ENCODE data around the gene TIE1.

The TIE1 gene

DNA sequence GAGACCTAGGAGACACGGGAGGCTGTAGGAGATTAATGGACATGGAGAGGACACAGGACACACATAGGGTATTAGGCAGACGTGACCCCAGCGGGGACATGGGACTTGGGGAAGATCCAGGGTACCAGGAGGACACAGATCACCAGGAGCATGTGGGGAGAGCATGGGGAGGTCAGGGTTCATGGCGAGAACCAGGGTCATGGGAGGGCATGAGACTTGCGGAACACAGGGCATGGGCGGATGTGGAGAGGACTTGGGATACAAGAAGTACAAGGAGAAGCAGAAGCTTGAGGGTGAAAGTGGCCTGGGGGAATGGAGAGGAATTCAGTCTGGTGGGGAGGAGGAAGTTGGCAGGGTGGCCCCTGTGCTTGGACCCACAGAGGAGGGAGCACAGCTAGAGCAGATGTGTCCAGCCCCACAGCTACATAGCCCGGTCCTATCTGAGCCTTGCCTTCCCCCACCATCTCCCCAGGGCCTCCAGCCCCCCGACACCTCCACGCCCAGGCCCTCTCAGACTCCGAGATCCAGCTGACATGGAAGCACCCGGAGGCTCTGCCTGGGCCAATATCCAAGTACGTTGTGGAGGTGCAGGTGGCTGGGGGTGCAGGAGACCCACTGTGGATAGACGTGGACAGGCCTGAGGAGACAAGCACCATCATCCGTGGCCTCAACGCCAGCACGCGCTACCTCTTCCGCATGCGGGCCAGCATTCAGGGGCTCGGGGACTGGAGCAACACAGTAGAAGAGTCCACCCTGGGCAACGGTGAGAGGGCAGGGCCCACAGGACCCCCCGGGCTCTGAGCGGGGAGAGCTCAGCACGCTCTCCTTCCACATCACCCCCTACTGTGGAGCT lies 12.1 kb downstream of the TIE1 start:
- no peak for DNase-seq

DNA sequence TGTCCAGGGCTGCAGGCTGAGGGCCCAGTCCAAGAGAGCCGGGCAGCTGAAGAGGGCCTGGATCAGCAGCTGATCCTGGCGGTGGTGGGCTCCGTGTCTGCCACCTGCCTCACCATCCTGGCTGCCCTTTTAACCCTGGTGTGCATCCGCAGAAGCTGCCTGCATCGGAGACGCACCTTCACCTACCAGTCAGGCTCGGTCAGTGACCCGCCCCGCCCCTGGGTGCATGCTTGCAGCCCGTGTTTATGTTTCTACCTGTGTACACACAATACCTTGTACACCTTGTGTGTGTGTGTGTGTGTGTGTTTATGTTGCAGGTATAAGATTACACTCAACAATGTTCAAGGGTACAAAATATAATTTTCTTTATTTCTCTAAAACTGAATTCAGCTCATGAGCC lies 13.0 kb downstream of the TIE1 start:
- DNase-seq: no peak

DNA sequence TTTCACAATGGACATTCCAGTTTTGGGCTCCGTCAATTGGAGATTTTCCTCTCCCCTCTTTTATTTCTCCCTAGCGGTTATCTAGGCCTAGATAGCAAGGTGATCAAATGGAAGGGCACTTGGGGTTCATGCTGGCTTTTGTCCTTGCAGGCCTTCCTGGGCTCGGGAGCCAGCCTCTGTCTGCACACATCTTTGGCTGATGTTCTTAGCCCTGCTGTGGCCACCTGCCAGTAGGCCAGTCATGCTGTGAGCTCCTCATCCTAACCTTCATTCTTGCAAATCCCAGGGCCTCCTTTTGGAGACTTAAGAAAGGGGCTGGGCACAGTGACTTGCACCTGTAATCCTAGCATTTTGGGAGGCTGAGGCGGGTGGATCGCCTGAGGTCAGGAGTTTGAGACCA lies 13.5 kb downstream of the TIE1 start:
- DNase-seq: no peak

GRCh38 chr1:43315481-43315880 lies 14.7 kb downstream of the TIE1 start:
- DNase-seq: no peak

- no peak for DNase-seq
Measured at GRCh38 chr1:43315963-43316737, 15.4 kb downstream of the TIE1 start.

- DNase-seq: no peak
Measured at GRCh38 chr1:43316738-43317520, 16.1 kb downstream of the TIE1 start.

GRCh38 chr1:43317817-43318471 lies 17.2 kb downstream of the TIE1 start:
- DNase-seq: no peak

- DNase-seq: no peak
Measured at GRCh38 chr1:43318831-43319230, 18.0 kb downstream of the TIE1 start.

GRCh38 chr1:43319288-43319687 lies 18.5 kb downstream of the TIE1 start:
- DNase-seq: no peak

DNA sequence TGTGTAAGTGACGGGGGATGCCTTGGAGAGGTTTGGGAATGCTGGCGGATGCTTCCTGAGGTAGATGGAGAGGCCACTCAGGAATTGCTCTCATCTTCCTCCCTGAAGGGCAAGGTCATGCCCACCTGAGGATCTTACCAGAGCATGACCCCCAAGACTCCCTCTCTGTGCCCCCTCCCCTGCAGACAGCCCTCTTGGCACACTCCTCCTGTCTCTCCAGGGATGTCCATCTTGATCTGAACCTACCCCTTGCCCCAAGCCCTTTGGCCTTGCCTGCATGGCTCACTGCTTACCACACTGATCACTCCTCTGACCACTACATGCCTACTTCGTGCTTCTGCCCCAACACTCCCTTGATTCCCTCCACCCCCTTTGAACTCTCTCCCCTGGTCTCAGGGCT lies 19.0 kb downstream of the TIE1 start:
- no peak for DNase-seq

DNA sequence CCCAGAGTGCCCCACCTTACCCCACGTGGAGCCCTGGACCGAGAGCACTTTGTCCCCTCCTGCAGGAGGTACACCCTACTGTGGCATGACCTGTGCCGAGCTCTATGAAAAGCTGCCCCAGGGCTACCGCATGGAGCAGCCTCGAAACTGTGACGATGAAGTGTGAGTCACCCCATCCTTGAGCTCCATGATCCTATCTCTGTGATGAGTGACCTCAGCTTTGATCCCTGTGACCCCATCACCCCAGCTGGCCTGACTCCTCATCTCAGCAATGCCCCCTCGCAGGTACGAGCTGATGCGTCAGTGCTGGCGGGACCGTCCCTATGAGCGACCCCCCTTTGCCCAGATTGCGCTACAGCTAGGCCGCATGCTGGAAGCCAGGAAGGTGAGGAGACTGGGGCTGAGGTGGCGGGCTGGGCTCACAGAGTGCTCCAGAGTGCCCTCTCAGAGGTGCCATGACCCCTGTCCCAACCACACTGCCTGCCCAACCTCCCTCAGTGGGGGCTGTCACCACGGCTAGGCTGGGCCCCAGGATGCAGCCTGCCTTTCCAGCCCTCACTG lies 20.6 kb downstream of the TIE1 start:
- no peak for DNase-seq

DNA sequence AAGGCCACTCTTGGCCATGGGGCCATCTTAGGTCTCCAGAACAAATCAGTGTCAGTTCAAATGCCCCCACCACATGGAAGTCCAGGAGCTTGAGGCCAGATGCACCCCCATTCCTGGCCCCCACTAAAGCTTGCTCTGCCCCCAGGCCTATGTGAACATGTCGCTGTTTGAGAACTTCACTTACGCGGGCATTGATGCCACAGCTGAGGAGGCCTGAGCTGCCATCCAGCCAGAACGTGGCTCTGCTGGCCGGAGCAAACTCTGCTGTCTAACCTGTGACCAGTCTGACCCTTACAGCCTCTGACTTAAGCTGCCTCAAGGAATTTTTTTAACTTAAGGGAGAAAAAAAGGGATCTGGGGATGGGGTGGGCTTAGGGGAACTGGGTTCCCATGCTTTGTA lies 21.7 kb downstream of the TIE1 start:
- no peak for DNase-seq

GRCh38 chr1:43324810-43325209 lies 24.0 kb downstream of the TIE1 start:
- DNase-seq: no peak

DNA sequence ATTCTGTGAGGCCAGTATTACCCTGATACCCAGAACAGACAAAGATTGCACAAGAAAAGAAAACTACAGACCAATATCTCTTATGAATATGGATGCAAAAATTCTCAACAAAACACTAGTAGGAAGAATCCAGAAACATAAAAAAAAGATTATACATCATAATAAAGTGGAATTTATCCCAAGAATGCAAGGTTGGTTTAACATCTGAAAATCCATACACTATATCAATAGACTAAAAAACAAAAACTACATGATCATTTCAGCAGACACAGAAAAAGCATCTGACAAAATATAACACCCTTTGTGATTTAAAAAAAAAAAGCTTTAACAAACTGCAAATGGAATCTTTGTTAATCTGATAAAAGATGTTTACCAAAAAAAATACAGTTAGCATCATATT lies 24.6 kb downstream of the TIE1 start:
- DNase-seq: no peak

- no peak for DNase-seq
Measured at GRCh38 chr1:43327549-43328292, 26.9 kb downstream of the TIE1 start.

GRCh38 chr1:43329995-43330751 lies 29.4 kb downstream of the TIE1 start:
- DNase-seq: peak; percentile 74

GRCh38 chr1:43331688-43332087 lies 30.9 kb downstream of the TIE1 start:
- DNase-seq: no peak

- DNase-seq: no peak
Measured at GRCh38 chr1:43334453-43335205, 33.8 kb downstream of the TIE1 start.

DNA sequence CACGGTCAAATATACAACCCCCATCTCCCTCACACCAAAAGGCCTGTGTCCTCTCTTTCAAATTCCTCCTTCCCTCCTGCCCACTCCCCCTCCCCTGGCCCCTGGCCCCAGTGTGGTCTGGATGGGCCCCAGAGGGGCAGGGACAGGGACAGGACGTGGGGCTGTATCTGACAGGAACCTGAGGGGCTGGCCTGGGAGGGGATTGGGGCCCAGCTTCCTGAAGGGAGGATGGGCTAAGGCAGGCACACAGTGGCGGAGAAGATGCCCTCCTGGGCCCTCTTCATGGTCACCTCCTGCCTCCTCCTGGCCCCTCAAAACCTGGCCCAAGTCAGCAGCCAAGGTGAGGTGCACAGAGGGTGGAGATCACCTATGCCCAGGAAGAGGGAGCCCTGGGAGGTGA lies 36.8 kb downstream of the TIE1 start, which contains the start of gene MPL:
Gene MPL (plus strand): TSS at position 231 of the 400 bp plus-strand sequence. CDS start 31 bp downstream, at position 262.
- no peak for DNase-seq

GRCh38 chr1:43338001-43338400 lies 37.2 kb downstream of the TIE1 start:
- DNase-seq: no peak
